ENCODE data around the gene FAM98A.

FAM98A gene

GRCh38 chr2:33606100-33606499, 7.0 kb upstream of the FAM98A start:
- H2AFZ ChIP-seq (ENCODE audit: low read depth), result no peak overlapping the region
- H3K36me3 ChIP-seq (ENCODE audit: insufficient read depth), result no peaks in the 10 kb centered on the region
- H3K27ac ChIP-seq, result no peak overlapping the region
- H3K4me2 ChIP-seq, result no peak overlapping the region
- H3K9ac ChIP-seq, result no peak overlapping the region
- no peaks in the 10 kb centered on the region for H3K27me3 ChIP-seq (ENCODE audit: insufficient read depth, low read depth)
- TF ChIP-seq, protein P1, sequence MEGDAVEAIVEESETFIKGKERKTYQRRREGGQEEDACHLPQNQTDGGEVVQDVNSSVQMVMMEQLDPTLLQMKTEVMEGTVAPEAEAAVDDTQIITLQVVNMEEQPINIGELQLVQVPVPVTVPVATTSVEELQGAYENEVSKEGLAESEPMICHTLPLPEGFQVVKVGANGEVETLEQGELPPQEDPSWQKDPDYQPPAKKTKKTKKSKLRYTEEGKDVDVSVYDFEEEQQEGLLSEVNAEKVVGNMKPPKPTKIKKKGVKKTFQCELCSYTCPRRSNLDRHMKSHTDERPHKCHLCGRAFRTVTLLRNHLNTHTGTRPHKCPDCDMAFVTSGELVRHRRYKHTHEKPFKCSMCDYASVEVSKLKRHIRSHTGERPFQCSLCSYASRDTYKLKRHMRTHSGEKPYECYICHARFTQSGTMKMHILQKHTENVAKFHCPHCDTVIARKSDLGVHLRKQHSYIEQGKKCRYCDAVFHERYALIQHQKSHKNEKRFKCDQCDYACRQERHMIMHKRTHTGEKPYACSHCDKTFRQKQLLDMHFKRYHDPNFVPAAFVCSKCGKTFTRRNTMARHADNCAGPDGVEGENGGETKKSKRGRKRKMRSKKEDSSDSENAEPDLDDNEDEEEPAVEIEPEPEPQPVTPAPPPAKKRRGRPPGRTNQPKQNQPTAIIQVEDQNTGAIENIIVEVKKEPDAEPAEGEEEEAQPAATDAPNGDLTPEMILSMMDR (conservative IDR thresholded peaks at IDR 0.05; ENCODE audit: low read depth, low read length), result no peak
- H4K20me1 ChIP-seq (ENCODE audit: insufficient read depth), result no peaks in the 10 kb centered on the region
- H3K4me1 ChIP-seq (ENCODE audit: low read depth, poor library complexity, severe bottlenecking), result no peaks in the 10 kb centered on the region
- no peak overlapping the region for H3K4me3 ChIP-seq (IDR thresholded peaks at IDR 0.05; ENCODE audit: insufficient read depth, low read depth, low read length)
- no peaks in the 10 kb centered on the region for H3K79me2 ChIP-seq (ENCODE audit: insufficient read depth, low read depth)

- H3K4me2 ChIP-seq, result no peak overlapping the region
- H2AFZ ChIP-seq (ENCODE audit: low read depth), result no peak overlapping the region
- no peaks in the 10 kb centered on the region for H3K36me3 ChIP-seq (ENCODE audit: insufficient read depth)
- H3K9ac ChIP-seq, result no peak overlapping the region
- no peaks in the 10 kb centered on the region for H3K79me2 ChIP-seq (ENCODE audit: insufficient read depth, low read depth)
- H3K4me1 ChIP-seq (ENCODE audit: low read depth, poor library complexity, severe bottlenecking), result peaks cover 1% of the 10 kb centered on the region
- TF ChIP-seq, protein P1 (conservative IDR thresholded peaks at IDR 0.05; ENCODE audit: low read depth, low read length), result no peak
- H3K4me3 ChIP-seq (IDR thresholded peaks at IDR 0.05; ENCODE audit: insufficient read depth, low read depth, low read length), result no peak overlapping the region
- H3K27ac ChIP-seq, result no peak overlapping the region
- H3K27me3 ChIP-seq (ENCODE audit: insufficient read depth, low read depth), result no peaks in the 10 kb centered on the region
- no peaks in the 10 kb centered on the region for H4K20me1 ChIP-seq (ENCODE audit: insufficient read depth)
These were observed 6.0 kb upstream of the FAM98A start for GRCh38 chr2:33605056-33605455.

DNA sequence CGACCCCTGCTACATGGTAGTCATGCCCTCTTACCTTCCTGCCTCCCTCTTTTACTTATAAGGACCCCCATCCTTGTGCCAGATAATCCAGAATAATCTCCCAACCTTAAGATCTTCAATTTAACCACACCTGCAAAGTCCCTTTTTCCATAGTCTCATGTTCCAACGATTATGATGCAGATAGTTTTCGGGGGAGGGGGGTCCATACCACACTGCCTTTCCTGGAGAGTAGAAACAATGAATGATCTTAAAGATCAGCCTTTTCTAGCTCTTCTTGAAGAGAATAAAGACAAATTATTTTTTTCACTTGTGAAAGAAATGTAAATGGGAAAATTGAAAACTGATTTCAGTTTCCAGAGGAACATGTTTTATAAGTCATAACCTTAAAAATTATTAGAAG, 4.3 kb upstream of the FAM98A start:
- H3K4me1 ChIP-seq (ENCODE audit: low read depth, poor library complexity, severe bottlenecking), result peaks cover 3% of the 10 kb centered on the region
- H3K36me3 ChIP-seq (ENCODE audit: insufficient read depth), result no peaks in the 10 kb centered on the region
- H3K4me3 ChIP-seq (IDR thresholded peaks at IDR 0.05; ENCODE audit: insufficient read depth, low read depth, low read length), result no peak overlapping the region
- H3K9ac ChIP-seq, result no peak overlapping the region
- no peak overlapping the region for H3K4me2 ChIP-seq
- H3K27ac ChIP-seq, result no peak overlapping the region
- H3K79me2 ChIP-seq (ENCODE audit: insufficient read depth, low read depth), result peaks cover 7% of the 10 kb centered on the region
- H3K27me3 ChIP-seq (ENCODE audit: insufficient read depth, low read depth), result no peaks in the 10 kb centered on the region
- TF ChIP-seq, protein P1 (conservative IDR thresholded peaks at IDR 0.05; ENCODE audit: low read depth, low read length), result no peak
- H2AFZ ChIP-seq (ENCODE audit: low read depth), result no peak overlapping the region
- no peaks in the 10 kb centered on the region for H4K20me1 ChIP-seq (ENCODE audit: insufficient read depth)

DNA sequence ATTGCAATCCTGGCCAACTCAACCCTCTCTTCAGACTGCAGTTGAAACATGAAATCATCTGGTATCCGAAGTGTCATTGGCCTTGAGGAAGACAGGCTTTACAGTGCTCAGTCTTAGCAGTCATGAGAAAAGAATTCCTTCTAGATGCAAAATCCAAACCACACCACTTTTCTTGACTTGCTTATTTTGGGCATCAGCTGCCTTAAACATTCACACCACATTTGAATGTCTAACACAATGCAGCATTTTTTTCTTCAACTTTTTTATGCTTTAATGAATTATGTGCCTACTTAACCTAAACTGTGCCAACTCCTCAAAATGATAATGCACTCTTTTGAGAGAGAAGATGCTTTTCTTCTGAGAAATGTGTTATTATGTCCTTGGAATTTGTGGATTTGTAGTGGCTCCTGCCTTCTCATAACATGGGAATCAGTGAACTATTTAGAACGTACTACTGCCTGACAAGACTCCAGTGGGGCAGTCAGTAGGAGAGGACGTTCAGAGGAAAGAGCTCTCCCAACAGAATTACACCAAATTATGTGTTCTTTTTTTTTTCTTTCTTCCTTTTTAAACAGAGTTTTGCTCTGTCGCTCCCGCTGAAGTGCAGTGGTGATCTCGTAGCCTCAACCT, 3.2 kb upstream of the FAM98A start:
- peaks cover 18% of the 10 kb centered on the region for H3K79me2 ChIP-seq (ENCODE audit: insufficient read depth, low read depth)
- no peak overlapping the region for H3K4me2 ChIP-seq
- no peak overlapping the region for H2AFZ ChIP-seq (ENCODE audit: low read depth)
- H3K4me1 ChIP-seq (ENCODE audit: low read depth, poor library complexity, severe bottlenecking), result peaks cover 14% of the 10 kb centered on the region
- H3K9ac ChIP-seq, result no peak overlapping the region
- no peaks in the 10 kb centered on the region for H3K36me3 ChIP-seq (ENCODE audit: insufficient read depth)
- H4K20me1 ChIP-seq (ENCODE audit: insufficient read depth), result peaks cover 6% of the 10 kb centered on the region; the same call in 1 of the 2 replicates
- TF ChIP-seq, protein P1 (conservative IDR thresholded peaks at IDR 0.05; ENCODE audit: low read depth, low read length), result no peak
- no peak overlapping the region for H3K27ac ChIP-seq
- H3K27me3 ChIP-seq (ENCODE audit: insufficient read depth, low read depth), result no peaks in the 10 kb centered on the region
- no peak overlapping the region for H3K4me3 ChIP-seq (IDR thresholded peaks at IDR 0.05; ENCODE audit: insufficient read depth, low read depth, low read length)
